Activated naive CD4-positive, alpha-beta T cell treated with anti-CD3 and anti-CD28 coated beads, Interleukin-2, amount 50 U/mL, for 24 hours (primary cell): Measurements from ENCODE around the gene EP400.

Experiments used
- H3K27ac Mint-ChIP-seq: one replicate; pipeline ENCODE4 v1.8.0; 2021; ENCODE audit warnings: mild to moderate bottlenecking, mixed read lengths
- H3K27me3 Mint-ChIP-seq: one replicate; pipeline ENCODE4 v1.8.0; 2021; ENCODE audit warnings: mixed read lengths
- H3K36me3 Mint-ChIP-seq: one replicate; pipeline ENCODE4 v1.8.0; 2021; ENCODE audit warnings: mixed read lengths
- H3K4me1 Mint-ChIP-seq: one replicate; pipeline ENCODE4 v1.8.0; 2021; ENCODE audit warnings: mixed read lengths
- H3K4me3 Mint-ChIP-seq: one replicate; pipeline ENCODE4 v1.8.0; 2021; ENCODE audit warnings: mild to moderate bottlenecking, mixed read lengths
- H3K9me3 Mint-ChIP-seq: one replicate; pipeline ENCODE4 v1.8.0; 2021; ENCODE audit warnings: mixed read lengths

Gene EP400

GRCh38 chr12:132006056-132006680 lies 56.4 kb downstream of the EP400 start:
- no peaks in the 10 kb centered on the region for H3K27me3 Mint-ChIP-seq
- no peaks in the 10 kb centered on the region for H3K4me1 Mint-ChIP-seq
- H3K36me3 Mint-ChIP-seq: peaks cover 15% of the 10 kb centered on the region

DNA sequence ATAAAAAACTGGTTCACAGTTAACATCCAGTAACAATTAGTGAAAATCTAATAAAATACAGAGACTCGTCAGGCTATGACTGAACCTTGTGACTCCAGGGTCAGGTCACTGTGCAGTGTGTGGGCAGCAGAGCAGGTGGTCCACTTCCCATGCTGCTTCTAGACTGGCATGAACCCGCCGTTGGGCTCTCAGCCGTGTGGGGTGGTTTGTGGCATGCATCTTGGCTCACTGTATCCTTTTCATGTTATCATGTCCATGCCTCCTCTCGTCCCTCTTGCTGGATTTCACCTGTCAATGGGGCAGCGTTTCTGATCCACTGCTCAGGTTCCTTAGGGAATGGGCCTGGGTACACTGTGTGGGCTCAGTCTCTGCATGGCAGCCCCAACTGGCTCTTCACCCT lies 57.3 kb downstream of the EP400 start:
- Mint-ChIP-seq H3K4me1 (no peaks in the 10 kb centered on the region), H3K9me3 (no peaks in the 10 kb centered on the region), H3K36me3 (peaks cover 15% of the 10 kb centered on the region), H3K4me3 (no peak overlapping the region), H3K27ac (no peak overlapping the region), H3K27me3 (no peaks in the 10 kb centered on the region)

More at GRCh38 chr12:132006056-132006680, 56.4 kb downstream of the EP400 start:
- no peaks in the 10 kb centered on the region for H3K9me3 Mint-ChIP-seq
- H3K4me3 Mint-ChIP-seq: no peak overlapping the region
- no peak overlapping the region for H3K27ac Mint-ChIP-seq

- Mint-ChIP-seq H3K27ac (no peak overlapping the region), H3K4me3 (no peak overlapping the region), H3K9me3 (no peaks in the 10 kb centered on the region), H3K27me3 (no peaks in the 10 kb centered on the region), H3K36me3 (peaks cover 18% of the 10 kb centered on the region), H3K4me1 (no peaks in the 10 kb centered on the region)
These were observed 59.7 kb downstream of the EP400 start for GRCh38 chr12:132009336-132009859.

- no peak overlapping the region for H3K27ac Mint-ChIP-seq
- H3K4me1 Mint-ChIP-seq: no peaks in the 10 kb centered on the region
- H3K9me3 Mint-ChIP-seq: no peaks in the 10 kb centered on the region
- peaks cover 13% of the 10 kb centered on the region for H3K36me3 Mint-ChIP-seq
- H3K27me3 Mint-ChIP-seq: no peaks in the 10 kb centered on the region
- no peak overlapping the region for H3K4me3 Mint-ChIP-seq
These were observed 63.3 kb downstream of the EP400 start for GRCh38 chr12:132012919-132013568.

DNA sequence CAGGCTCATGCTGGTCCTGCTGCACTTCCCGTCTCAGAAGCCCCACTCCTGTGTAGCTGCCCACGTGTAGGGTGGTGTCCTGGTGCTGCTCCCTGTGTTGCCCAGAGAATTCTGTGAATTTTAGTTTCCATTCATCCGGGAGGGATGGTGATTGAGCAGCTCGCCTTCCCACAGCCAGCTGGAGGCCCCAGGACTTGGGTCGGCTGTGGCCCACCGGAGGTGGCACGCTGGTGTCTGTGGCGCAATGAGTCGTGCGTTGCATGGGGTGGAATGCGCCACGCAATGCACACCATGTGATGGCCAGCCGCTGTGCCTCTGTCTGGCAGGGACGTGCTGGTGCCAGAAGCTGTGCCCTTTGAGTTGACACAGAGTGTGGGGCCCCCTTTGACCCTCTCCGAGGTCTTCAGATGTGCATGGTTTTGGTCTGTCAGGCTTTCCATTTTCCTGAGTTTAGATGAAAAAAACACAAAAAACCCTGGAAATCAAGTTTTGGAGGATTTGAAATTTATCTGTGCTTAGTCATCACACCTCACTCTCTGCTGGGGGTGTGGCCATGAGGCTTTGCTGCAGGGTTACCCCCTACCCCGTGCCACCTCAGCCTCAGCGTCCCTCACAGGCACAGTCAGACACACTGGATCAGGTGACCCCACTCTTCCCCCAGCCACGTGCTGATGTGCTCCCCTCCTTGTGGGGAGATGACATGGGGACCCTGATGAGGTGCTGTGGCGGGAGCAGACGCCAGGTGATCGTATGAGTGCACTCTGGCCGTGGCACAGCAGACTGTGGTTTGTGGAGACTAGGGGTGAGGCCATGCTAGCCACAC lies 64.6 kb downstream of the EP400 start:
- Mint-ChIP-seq H3K9me3 (no peaks in the 10 kb centered on the region), H3K27ac (no peak overlapping the region), H3K4me1 (no peaks in the 10 kb centered on the region), H3K27me3 (no peaks in the 10 kb centered on the region), H3K36me3 (peaks cover 14% of the 10 kb centered on the region), H3K4me3 (no peak overlapping the region)

GRCh38 chr12:132014915-132015280 lies 65.2 kb downstream of the EP400 start:
- Mint-ChIP-seq H3K36me3 (peaks cover 14% of the 10 kb centered on the region), H3K27ac (no peak overlapping the region), H3K27me3 (no peaks in the 10 kb centered on the region), H3K4me3 (no peak overlapping the region), H3K4me1 (no peaks in the 10 kb centered on the region), H3K9me3 (no peaks in the 10 kb centered on the region)

DNA sequence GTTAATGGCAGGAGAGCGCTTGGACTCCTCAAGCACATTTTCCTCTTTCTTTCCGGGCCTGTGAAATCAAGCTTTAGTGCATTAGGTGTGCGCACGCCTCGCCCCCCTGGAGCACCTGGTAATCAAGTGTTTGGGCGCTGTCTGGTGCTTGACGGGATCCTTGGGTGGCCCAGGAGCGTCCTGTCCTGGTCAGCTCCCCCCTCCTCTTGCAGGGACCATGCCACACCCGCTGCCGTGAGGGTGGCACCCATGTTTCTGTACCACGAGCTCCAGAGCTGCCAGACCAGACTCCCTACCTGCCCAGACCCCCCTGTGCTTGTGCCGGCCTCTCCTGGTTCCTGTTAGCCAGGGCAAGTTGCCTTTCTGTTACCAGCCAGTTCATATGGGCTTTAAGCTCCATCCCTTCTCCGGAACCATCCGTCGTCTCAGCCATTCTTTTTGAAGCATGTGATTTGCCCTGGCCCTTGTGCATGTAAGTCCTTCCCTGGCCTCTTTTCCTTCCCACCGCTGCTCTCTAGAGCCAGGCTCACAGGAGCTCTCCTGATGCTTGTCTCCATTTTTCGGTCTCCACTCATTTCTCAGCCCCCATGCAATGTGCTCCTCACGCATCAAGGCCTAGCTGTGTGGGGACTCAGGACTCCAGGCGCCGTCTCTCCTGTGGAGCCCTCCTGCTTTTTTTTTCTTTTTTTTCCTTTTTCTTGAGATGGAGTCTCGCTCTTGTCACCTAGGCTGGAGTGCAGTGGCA lies 66.1 kb downstream of the EP400 start:
- no peaks in the 10 kb centered on the region for H3K9me3 Mint-ChIP-seq
- H3K4me3 Mint-ChIP-seq: no peak overlapping the region
- H3K27me3 Mint-ChIP-seq: no peaks in the 10 kb centered on the region
- H3K36me3 Mint-ChIP-seq: peaks cover 16% of the 10 kb centered on the region
- no peaks in the 10 kb centered on the region for H3K4me1 Mint-ChIP-seq
- H3K27ac Mint-ChIP-seq: peak overlapping the region; percentile 51

GRCh38 chr12:132018193-132018916 lies 68.6 kb downstream of the EP400 start:
- Mint-ChIP-seq H3K9me3 (no peaks in the 10 kb centered on the region), H3K27me3 (no peaks in the 10 kb centered on the region), H3K4me1 (no peaks in the 10 kb centered on the region), H3K4me3 (no peak overlapping the region), H3K27ac (no peak overlapping the region), H3K36me3 (peaks cover 13% of the 10 kb centered on the region)

DNA sequence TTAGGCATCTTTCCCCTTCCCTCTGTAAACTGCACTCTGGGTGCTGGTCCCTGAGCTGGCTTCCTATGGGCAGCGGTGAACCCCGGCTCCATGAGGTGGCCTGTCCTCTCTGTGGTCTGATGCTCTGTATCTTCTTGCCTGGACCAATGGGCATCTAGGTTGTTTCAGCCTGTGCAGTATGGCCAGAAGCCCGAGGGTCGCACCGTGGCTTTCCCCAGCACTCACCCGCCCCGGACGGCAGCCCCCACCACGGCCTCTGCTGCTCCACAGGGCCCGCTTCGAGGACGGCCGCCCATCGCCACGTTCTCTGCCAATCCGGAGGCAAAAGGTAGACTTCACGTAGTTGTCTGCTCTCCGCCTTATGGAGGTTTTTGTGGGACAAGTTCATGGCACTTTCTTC lies 70.1 kb downstream of the EP400 start:
- Mint-ChIP-seq H3K9me3 (no peaks in the 10 kb centered on the region), H3K27ac (no peak overlapping the region), H3K4me3 (no peak overlapping the region), H3K36me3 (peaks cover 13% of the 10 kb centered on the region), H3K27me3 (no peaks in the 10 kb centered on the region), H3K4me1 (no peaks in the 10 kb centered on the region)

DNA sequence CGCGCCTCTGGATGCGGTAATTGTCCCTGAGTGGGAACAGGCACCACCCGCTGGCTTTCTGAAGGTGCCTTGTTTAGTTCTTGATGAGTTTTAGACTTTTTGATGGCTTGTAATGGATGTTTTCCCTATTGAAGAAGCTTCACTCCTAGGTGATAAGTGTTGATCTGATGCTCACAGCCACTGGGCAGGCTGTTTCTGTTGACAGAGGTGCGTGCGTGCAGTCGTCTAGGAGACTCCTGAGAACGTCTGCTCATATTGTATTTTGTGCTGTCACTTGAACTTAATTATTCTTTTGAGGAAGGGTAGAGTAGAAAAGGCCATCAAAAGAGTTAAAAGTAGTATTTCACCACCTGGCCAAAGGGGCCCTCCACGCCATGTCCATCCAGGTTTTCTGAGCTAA lies 70.5 kb downstream of the EP400 start:
- Mint-ChIP-seq H3K36me3 (peaks cover 16% of the 10 kb centered on the region), H3K27me3 (no peaks in the 10 kb centered on the region), H3K4me1 (no peaks in the 10 kb centered on the region), H3K9me3 (no peaks in the 10 kb centered on the region), H3K27ac (no peak overlapping the region), H3K4me3 (no peak overlapping the region)

- H3K27ac Mint-ChIP-seq: no peak overlapping the region
- peaks cover 17% of the 10 kb centered on the region for H3K36me3 Mint-ChIP-seq
- H3K4me3 Mint-ChIP-seq: no peak overlapping the region
These were observed 71.5 kb downstream of the EP400 start for GRCh38 chr12:132021031-132021871.

DNA sequence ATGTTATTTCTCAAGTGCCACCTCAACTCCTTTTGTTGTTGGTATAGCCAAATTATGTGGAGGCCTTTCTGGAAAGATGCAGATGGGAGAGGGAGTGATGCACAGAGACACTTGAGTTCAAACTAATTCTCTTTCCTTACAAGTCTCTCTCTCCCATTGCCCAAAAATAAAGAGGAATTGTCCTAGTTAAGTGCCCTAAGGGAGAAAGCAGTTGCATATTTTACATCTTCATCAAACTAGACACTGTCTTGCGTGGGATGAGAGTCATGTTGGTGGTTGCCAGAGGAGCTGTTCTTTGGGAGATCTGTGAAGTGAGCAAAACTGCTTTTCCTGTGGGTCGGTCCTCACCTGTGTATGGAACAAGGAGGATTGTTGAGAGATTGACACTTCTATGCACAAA lies 72.2 kb downstream of the EP400 start:
- Mint-ChIP-seq H3K27ac (no peak overlapping the region), H3K27me3 (no peaks in the 10 kb centered on the region), H3K36me3 (peaks cover 17% of the 10 kb centered on the region), H3K9me3 (no peaks in the 10 kb centered on the region), H3K4me3 (no peak overlapping the region), H3K4me1 (no peaks in the 10 kb centered on the region)

More at GRCh38 chr12:132021031-132021871, 71.5 kb downstream of the EP400 start:
- no peaks in the 10 kb centered on the region for H3K9me3 Mint-ChIP-seq
- no peaks in the 10 kb centered on the region for H3K27me3 Mint-ChIP-seq
- no peaks in the 10 kb centered on the region for H3K4me1 Mint-ChIP-seq

DNA sequence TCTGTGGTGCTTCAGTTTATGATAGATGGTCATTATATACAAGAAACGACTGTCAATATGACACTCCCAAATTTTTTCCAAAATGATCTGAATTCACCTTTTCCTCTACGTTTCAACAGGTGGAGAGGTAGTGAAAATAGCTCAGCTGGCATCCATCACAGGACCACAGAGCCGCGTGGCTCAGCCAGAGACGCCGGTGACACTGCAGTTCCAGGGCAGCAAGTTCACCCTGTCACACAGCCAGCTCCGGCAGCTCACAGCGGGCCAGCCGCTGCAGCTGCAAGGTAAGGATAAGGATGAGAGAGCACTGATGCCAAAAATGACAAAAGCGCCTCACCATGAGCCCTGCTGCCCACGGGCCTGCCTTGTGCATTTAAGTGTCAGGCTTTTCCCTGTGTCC lies 73.9 kb downstream of the EP400 start:
- Mint-ChIP-seq H3K4me3 (no peak overlapping the region), H3K27ac (peak overlapping the region; percentile 8), H3K9me3 (no peaks in the 10 kb centered on the region), H3K27me3 (no peaks in the 10 kb centered on the region), H3K4me1 (no peaks in the 10 kb centered on the region), H3K36me3 (peaks cover 18% of the 10 kb centered on the region)

- H3K27ac Mint-ChIP-seq: peak overlapping the region; percentile 65
- H3K9me3 Mint-ChIP-seq: no peaks in the 10 kb centered on the region
- H3K4me3 Mint-ChIP-seq: no peak overlapping the region
- H3K4me1 Mint-ChIP-seq: no peaks in the 10 kb centered on the region
- H3K36me3 Mint-ChIP-seq: peaks cover 20% of the 10 kb centered on the region
- H3K27me3 Mint-ChIP-seq: no peaks in the 10 kb centered on the region
These were observed 75.0 kb downstream of the EP400 start for GRCh38 chr12:132024758-132025157.
